Amniotic epithelial cell (primary cell): ENCODE results near the gene CPEB4.

Experiments used
- DNase-seq: peaks from one replicate; pipeline ENCODE4 v3.0.0-alpha.2; 2010; ENCODE audit warnings: low read depth

Gene CPEB4

GRCh38 chr5:173944511-173944910 lies 56.4 kb downstream of the CPEB4 start:
- no peak for DNase-seq

GRCh38 chr5:173945160-173945559 lies 57.0 kb downstream of the CPEB4 start:
- DNase-seq, result no peak

GRCh38 chr5:173946323-173946722 lies 58.2 kb downstream of the CPEB4 start:
- DNase-seq, result no peak

- DNase-seq, result peak; percentile 82
These were observed 62.7 kb downstream of the CPEB4 start for GRCh38 chr5:173950829-173951228.

- DNase-seq, result peak; percentile 77
These were observed 65.5 kb downstream of the CPEB4 start for GRCh38 chr5:173953528-173954090.

GRCh38 chr5:173954671-173955521 lies 66.7 kb downstream of the CPEB4 start:
- DNase-seq, result peak; percentile 79

GRCh38 chr5:173960986-173961385 lies 72.8 kb downstream of the CPEB4 start:
- no peak for DNase-seq

GRCh38 chr5:173961418-173961817 lies 73.3 kb downstream of the CPEB4 start:
- DNase-seq, result peak; percentile 43

- no peak for DNase-seq
These were observed 74.4 kb downstream of the CPEB4 start for GRCh38 chr5:173962436-173962972.

- DNase-seq, result peak; percentile 73
These were observed 75.2 kb downstream of the CPEB4 start for GRCh38 chr5:173963182-173963838.

- DNase-seq, result no peak
These were observed 75.8 kb downstream of the CPEB4 start for GRCh38 chr5:173963867-173964441.

GRCh38 chr5:173964506-173964905 lies 76.4 kb downstream of the CPEB4 start:
- no peak for DNase-seq

GRCh38 chr5:173967241-173967640 lies 79.1 kb downstream of the CPEB4 start:
- peak; percentile 38 for DNase-seq

GRCh38 chr5:173968154-173968797 lies 80.1 kb downstream of the CPEB4 start:
- DNase-seq, result peak; percentile 55

GRCh38 chr5:173969167-173970049 lies 81.3 kb downstream of the CPEB4 start:
- DNase-seq, result peak; percentile 97

GRCh38 chr5:173970878-173971650 lies 82.9 kb downstream of the CPEB4 start:
- DNase-seq, result no peak

GRCh38 chr5:173971681-173972345 lies 83.7 kb downstream of the CPEB4 start:
- DNase-seq, result no peak

GRCh38 chr5:173972607-173972924 lies 84.4 kb downstream of the CPEB4 start:
- DNase-seq, result no peak

- peak; percentile 81 for DNase-seq
These were observed 84.9 kb downstream of the CPEB4 start for GRCh38 chr5:173972925-173973615.
